ENCODE measurements around the gene GARIN5A. TPM values are rescaled to one million over a fixed set of nuclear protein-coding genes. Genes with fewer than 3 reads are reported as not detected.
A peak's percentile ranks its signal among the peaks of the same experiment; 100 is the strongest.

The GARIN5A gene
- total RNA-seq, 1 donor from 2014 or later: 0.52 TPM

DNA sequence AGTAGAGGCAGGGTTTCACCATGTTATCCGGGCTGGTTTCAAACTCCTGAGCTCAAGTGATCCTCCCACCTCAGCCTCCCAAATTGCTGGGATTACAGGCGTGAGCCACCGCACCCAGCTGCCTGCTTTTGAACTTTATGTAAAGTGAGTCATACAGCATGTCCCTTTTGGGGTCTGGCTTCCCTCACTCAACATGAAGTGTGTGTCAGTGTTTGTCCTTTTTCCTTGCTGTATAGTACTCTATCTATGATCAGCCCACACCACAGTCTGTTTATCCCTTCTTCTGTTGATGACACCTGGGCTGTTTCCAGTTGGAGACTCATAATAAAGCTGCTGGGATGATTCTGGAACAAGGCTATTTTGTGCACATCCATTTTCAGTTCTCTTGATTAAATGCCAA, 55.8 kb downstream of the GARIN5A start:
- Histone ChIP-seq H3K27ac (ENCODE audit: low read depth, low read length) (no peak overlapping the region), H3K4me1 (ENCODE audit: control insufficient read depth in 3 of 3, insufficient read depth in 3 of 3, low read length in 3 of 3) (peaks cover 7 to 9% (median 9%) of the 10 kb centered on the region in 3 donors), H3K27me3 (ENCODE audit: control insufficient read depth in 3 of 3, insufficient read depth in 3 of 3, low read length in 3 of 3) (peaks cover 0 to 30% (median 13%) of the 10 kb centered on the region in 3 donors), H3K4me3 (ENCODE audit: low read length in 3 of 3) (no peak overlapping the region), H3K36me3 (ENCODE audit: control insufficient read depth in 3 of 3, insufficient read depth in 3 of 3, low read length in 3 of 3) (no peaks in the 10 kb centered on the region), H3K9me3 (ENCODE audit: control insufficient read depth in 3 of 3, low read length in 3 of 3) (no peaks in the 10 kb centered on the region), H3K9ac (ENCODE audit: low read depth in 1 of 3, low read length in 3 of 3) (no peak overlapping the region)

DNA sequence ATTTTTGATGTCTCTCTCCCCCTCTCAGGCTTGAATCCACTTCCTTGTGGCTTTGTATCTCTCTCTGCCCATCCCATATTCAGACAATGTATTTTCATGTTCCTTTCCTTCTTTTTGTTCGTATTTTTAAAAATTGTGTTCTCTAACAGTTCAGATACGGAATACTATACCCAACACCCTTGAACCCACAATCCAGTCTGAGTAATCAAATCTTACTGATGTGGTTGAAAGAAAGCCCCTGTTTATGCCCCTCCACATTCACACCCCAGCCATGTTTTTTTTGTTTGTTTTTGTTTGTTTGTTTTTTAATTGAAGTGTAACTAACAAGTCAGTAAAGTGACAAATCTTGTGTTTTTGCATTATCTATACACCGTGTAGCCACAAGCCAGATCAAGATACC, 56.5 kb downstream of the GARIN5A start:
- Histone ChIP-seq H3K9me3 (ENCODE audit: control insufficient read depth in 3 of 3, low read length in 3 of 3) (no peaks in the 10 kb centered on the region), H3K4me1 (ENCODE audit: control insufficient read depth in 3 of 3, insufficient read depth in 3 of 3, low read length in 3 of 3) (peaks cover 7 to 9% (median 9%) of the 10 kb centered on the region in 3 donors), H3K27ac (ENCODE audit: low read depth, low read length) (no peak overlapping the region), H3K4me3 (ENCODE audit: low read length in 3 of 3) (no peak overlapping the region), H3K9ac (ENCODE audit: low read depth in 1 of 3, low read length in 3 of 3) (no peak overlapping the region), H3K27me3 (ENCODE audit: control insufficient read depth in 3 of 3, insufficient read depth in 3 of 3, low read length in 3 of 3) (peaks cover 0 to 30% (median 13%) of the 10 kb centered on the region in 3 donors), H3K36me3 (ENCODE audit: control insufficient read depth in 3 of 3, insufficient read depth in 3 of 3, low read length in 3 of 3) (no peaks in the 10 kb centered on the region)

DNA sequence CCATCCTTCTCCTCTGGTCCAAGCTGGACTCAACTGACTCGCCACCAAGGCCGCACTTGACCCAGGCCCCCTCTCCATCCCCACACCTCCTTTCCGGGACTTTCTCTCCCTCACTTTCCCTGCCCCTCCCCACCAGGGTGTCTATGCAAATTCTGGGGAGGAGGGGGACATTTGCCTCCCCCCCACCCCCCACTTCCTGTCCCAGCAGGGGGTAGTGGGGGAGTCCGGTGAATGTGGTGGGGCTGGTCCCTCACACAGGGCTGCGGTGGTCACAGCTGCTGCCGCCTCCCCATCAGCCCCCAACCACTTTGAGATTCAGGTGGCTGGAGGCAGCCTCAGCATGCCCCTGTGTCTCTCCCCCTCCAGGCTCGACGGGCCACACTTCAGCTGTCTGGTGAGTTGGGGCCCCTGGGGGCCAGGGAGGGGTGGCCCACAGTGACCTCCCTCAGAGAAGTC, 57.0 kb downstream of the GARIN5A start:
- Histone ChIP-seq H3K27me3 (ENCODE audit: control insufficient read depth in 3 of 3, insufficient read depth in 3 of 3, low read length in 3 of 3) (peaks cover 0 to 30% (median 13%) of the 10 kb centered on the region in 3 donors), H3K27ac (ENCODE audit: low read depth, low read length) (no peak overlapping the region), H3K36me3 (ENCODE audit: control insufficient read depth in 3 of 3, insufficient read depth in 3 of 3, low read length in 3 of 3) (no peaks in the 10 kb centered on the region), H3K4me3 (ENCODE audit: low read length in 3 of 3) (no peak overlapping the region), H3K9me3 (ENCODE audit: control insufficient read depth in 3 of 3, low read length in 3 of 3) (no peaks in the 10 kb centered on the region), H3K9ac (ENCODE audit: low read depth in 1 of 3, low read length in 3 of 3) (no peak overlapping the region), H3K4me1 (ENCODE audit: control insufficient read depth in 3 of 3, insufficient read depth in 3 of 3, low read length in 3 of 3) (peaks cover 8 to 10% (median 10%) of the 10 kb centered on the region in 3 donors)

DNA sequence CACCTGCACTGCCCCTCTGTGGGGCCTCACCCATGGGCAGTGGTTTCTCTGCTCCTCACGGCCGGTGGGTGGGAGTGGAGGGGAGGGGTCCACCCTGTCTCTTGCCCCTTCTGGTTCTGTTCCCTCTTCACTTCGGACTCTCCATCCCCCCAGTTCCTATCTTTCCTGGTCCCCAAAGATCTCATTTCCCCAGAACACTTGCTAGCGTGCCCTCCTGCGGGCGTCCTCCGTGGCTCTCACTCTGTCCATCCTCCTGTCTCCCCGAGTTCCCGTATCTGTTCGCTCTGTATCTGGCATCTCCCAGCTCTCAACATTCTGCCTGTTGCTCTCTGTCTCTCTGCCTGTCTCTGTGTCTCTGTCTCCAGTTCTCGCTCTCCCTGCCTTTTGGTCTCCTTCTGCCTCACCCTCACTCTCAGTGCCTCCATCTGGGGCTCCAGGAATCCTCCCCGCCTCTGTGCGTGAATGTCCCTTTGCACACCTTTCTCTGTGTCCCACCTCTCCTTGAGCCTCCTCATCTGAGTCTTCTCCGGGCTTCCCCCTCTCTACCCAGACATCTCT, 57.5 kb downstream of the GARIN5A start:
- H3K4me3 ChIP-seq (ENCODE audit: low read length in 3 of 3): peak overlapping the region in 2 of 3 donors; percentile 1 to 41
- peak overlapping the region in 2 of 3 donors; percentile 32 to 57 for H3K9ac ChIP-seq (ENCODE audit: low read depth in 1 of 3, low read length in 3 of 3)
- peaks cover 0 to 30% (median 13%) of the 10 kb centered on the region in 3 donors for H3K27me3 ChIP-seq (ENCODE audit: control insufficient read depth in 3 of 3, insufficient read depth in 3 of 3, low read length in 3 of 3)

DNA sequence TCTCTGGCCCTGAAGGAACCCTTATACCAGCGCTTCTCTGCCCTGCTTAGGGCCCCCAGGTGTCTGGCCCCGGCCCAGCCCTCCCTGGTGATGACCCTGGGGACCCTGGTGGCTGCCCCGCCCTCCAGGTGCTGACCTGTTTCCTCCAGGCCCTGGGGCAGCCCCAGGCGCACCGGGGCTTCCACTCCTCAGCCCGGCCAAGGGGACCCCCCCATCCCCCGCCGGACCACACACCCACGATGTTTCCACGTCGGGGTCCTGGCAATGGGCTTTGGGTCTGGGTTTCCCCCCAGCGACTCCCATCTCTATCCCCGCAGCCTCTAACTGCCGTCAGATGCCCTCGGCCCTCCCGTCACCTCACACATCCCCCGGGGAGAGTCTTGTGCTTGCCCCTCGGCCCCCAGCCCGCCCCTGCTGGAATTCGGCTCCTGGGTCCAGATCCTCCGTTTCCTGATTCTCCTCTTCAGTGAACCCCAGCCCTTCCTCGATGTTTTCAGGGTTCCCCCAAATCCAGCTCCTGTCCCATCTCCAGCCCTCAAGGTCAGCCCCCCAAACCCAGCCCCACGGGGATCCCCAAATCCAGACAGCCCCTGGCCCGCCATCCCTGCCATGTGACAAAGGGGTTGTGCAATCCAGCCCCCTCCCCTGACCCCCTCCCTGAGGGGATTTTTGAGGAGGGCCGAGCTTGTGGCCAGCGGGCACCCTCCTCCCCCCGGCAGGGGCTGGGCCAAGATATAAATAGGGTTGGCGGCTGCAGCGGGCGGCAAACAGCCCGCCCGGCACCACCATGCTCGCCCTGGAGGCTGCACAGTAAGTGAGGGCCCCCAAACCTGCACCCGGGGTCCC, 58.2 kb downstream of the GARIN5A start, which contains the start of gene SPIB:
Gene SPIB (plus strand): TSS at position 763 of the 846 bp plus-strand sequence. CDS start 25 bp downstream, at position 788.
- H3K4me3 ChIP-seq (ENCODE audit: low read length in 3 of 3): peak within 1 kb of the TSS in 2 of 3 donors; percentile 1 to 41

More for the DNA sequence above, 57.5 kb downstream of the GARIN5A start:
- Histone ChIP-seq H3K27ac (ENCODE audit: low read depth, low read length) (no peak overlapping the region), H3K9me3 (ENCODE audit: control insufficient read depth in 3 of 3, low read length in 3 of 3) (no peaks in the 10 kb centered on the region), H3K36me3 (ENCODE audit: control insufficient read depth in 3 of 3, insufficient read depth in 3 of 3, low read length in 3 of 3) (no peaks in the 10 kb centered on the region), H3K4me1 (ENCODE audit: control insufficient read depth in 3 of 3, insufficient read depth in 3 of 3, low read length in 3 of 3) (peaks cover 9 to 12% (median 11%) of the 10 kb centered on the region in 3 donors)

DNA sequence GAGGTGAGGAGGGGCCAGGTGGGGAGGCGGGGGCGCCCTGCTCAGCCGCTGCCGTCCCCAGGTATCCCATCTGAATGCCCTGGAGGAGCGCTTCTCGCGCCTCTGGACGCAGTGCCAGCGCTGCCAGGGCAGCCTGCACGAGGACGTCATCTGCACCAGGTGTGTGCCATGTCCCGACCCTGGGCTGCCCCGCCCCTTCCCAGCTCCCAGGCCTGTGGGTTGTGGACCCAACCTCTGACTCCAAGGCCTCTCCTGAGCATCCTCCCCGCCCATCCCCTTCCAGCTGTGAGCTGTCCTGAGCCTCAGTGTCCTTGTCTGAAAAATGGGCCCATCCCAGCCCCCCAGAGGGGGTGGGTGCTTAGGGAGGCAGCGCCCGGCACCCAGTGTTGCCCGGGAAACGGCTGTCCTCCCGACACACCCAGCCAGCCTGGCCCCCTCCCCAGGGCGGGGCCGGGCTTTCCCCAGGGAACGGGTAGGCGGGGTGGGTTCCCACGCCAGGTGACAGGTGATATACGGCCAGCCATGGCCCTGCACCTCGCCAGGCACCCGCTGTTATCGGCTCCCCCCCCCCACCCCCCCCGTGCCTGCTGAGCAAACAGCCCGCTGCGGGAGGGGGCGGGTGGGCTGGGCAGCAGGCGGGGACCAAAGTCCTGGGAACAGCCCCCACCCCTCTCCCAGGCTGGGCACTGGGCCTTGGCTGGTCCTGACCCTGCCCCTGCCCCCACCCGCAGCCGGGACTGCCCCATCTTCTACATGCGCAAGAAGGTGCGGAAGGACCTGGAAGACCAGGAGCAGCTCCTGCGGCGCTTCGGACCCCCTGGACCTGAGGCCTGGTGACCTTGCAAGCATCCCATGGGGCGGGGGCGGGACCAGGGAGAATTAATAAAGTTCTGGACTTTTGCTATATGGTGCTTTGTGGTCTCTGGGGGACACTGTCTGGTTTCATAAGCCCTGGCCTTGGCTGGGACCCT, 59.3 kb downstream of the GARIN5A start:
- no peaks in the 10 kb centered on the region for H3K36me3 ChIP-seq (ENCODE audit: control insufficient read depth in 3 of 3, insufficient read depth in 3 of 3, low read length in 3 of 3)
- H3K9ac ChIP-seq (ENCODE audit: low read depth in 1 of 3, low read length in 3 of 3): no peak overlapping the region
- H3K27ac ChIP-seq (ENCODE audit: low read depth, low read length): no peak overlapping the region
- no peak overlapping the region for H3K4me3 ChIP-seq (ENCODE audit: low read length in 3 of 3)
- peaks cover 0 to 23% (median 13%) of the 10 kb centered on the region in 3 donors for H3K27me3 ChIP-seq (ENCODE audit: control insufficient read depth in 3 of 3, insufficient read depth in 3 of 3, low read length in 3 of 3)
- peaks cover 9 to 12% (median 11%) of the 10 kb centered on the region in 3 donors for H3K4me1 ChIP-seq (ENCODE audit: control insufficient read depth in 3 of 3, insufficient read depth in 3 of 3, low read length in 3 of 3)
- H3K9me3 ChIP-seq (ENCODE audit: control insufficient read depth in 3 of 3, low read length in 3 of 3): no peaks in the 10 kb centered on the region

More for the DNA sequence above, 58.2 kb downstream of the GARIN5A start, which contains the start of gene SPIB:
- Histone ChIP-seq H3K4me1 (ENCODE audit: control insufficient read depth in 3 of 3, insufficient read depth in 3 of 3, low read length in 3 of 3) (peaks cover 9 to 12% (median 11%) of the 10 kb centered on the region in 3 donors), H3K27me3 (ENCODE audit: control insufficient read depth in 3 of 3, insufficient read depth in 3 of 3, low read length in 3 of 3) (peaks cover 0 to 29% (median 13%) of the 10 kb centered on the region in 3 donors), H3K9me3 (ENCODE audit: control insufficient read depth in 3 of 3, low read length in 3 of 3) (no peaks in the 10 kb centered on the region), H3K9ac (ENCODE audit: low read depth in 1 of 3, low read length in 3 of 3) (peak within 1 kb of the TSS in 2 of 3 donors; percentile 32 to 57), H3K27ac (ENCODE audit: low read depth, low read length) (no peak within 1 kb of the TSS), H3K36me3 (ENCODE audit: control insufficient read depth in 3 of 3, insufficient read depth in 3 of 3, low read length in 3 of 3) (no peaks in the 10 kb centered on the region)

Other genes starting within 250 kb of the GARIN5A start
- under 0.01 TPM for gene KCNC3, start 147.5 kb downstream of the GARIN5A start, total RNA-seq
- gene NAPSA, start 111.2 kb downstream of the GARIN5A start, total RNA-seq: not detected
- 32.9 TPM for gene NR1H2, start 100.4 kb downstream of the GARIN5A start, total RNA-seq
- gene POLD1, start 92.5 kb downstream of the GARIN5A start, total RNA-seq: 19.8 TPM
- under 0.01 TPM for gene SPIB, start 57.9 kb downstream of the GARIN5A start, total RNA-seq
- 119 TPM for gene MYBPC2, start 44.0 kb downstream of the GARIN5A start, total RNA-seq
- 29.2 TPM for gene EMC10, start 341 bp downstream of the GARIN5A start, total RNA-seq
- gene JOSD2, start 34.3 kb upstream of the GARIN5A start, total RNA-seq: 13.0 TPM
- not detected for gene ASPDH, start 37.1 kb upstream of the GARIN5A start, total RNA-seq
- gene LRRC4B, start 91.6 kb upstream of the GARIN5A start, total RNA-seq: 5.2 TPM
- not detected for gene SYT3, start 163.0 kb upstream of the GARIN5A start, total RNA-seq
- not detected for gene C19orf81, start 172.6 kb upstream of the GARIN5A start, total RNA-seq
- gene SHANK1, start 243.0 kb upstream of the GARIN5A start, total RNA-seq: 6.8 TPM
- 11.5 TPM for gene CLEC11A, start 246.5 kb upstream of the GARIN5A start, total RNA-seq